ENCODE measurements around the gene CLSTN1. TPM values are rescaled to one million over a fixed set of nuclear protein-coding genes. Genes with fewer than 3 reads are reported as not detected.
A peak's percentile ranks its signal among the peaks of the same experiment; 100 is the strongest.

The CLSTN1 gene
- total RNA-seq, 1 experiment from 2014 or later = 100 TPM

DNA sequence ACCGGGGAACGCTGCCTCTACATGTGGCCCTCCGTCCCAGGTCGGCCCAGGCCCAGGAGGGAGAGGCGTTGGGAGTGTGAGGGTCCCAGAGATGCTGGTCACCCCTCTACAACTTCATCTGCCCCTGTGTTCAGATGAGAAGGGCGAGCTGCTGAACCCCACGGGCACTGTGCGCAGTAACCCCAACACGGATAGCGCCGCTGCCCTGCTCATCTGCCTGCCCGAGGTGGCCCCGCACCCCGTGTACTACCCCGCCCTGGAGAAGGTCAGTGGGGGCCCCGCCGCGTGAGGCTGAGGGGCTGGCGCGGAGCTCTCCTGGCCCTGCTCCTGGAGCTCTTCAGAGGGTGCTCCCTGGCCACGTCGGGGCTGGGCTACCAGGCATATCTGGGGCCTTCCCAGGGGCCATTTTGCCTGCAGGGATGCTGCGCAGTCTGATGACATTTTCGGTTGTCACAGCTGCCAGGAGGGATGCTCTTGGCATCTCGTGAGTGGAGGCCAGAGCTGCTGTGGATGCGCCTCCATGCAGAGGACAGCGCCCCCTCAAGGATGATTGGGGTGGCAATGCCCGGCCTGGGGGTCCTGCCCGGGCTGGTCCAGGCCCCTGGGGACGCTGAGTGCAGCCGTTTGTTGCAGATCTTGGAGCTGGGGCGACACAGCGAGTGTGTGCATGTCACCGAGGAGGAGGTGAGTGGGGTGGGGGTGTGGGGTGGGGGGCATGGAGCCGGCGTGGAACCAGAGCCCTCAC is 103.6 kb downstream of the CLSTN1 start:
- Mint-ChIP-seq H3K27ac (no peak overlapping the region), H3K36me3 (ENCODE audit: insufficient read depth in 1 of 3, low read depth in 3 of 3) (peaks cover 18 to 35% (median 25%) of the 10 kb centered on the region in 3 experiments), H3K4me3 (no peak overlapping the region), H3K9me3 (peaks cover 6% of the 10 kb centered on the region in 2 experiments; a peak in 4 of 5 replicates), H3K27me3 (ENCODE audit: low read depth) (no peaks in the 10 kb centered on the region; the same call in 1 of the 2 replicates), H3K4me1 (peaks cover 14 to 31% of the 10 kb centered on the region in 2 experiments)
- peaks cover 3% of the 10 kb centered on the region; the same call in 1 of the 2 replicates for H3K4me1 ChIP-seq (ENCODE audit: insufficient read depth, low read length)
- no peaks in the 10 kb centered on the region for H3K27me3 ChIP-seq (ENCODE audit: insufficient read depth, low read length)
- no peak overlapping the region for H4K91ac ChIP-seq (ENCODE audit: insufficient read length, low read depth, low read length)
- H2AK5ac ChIP-seq (ENCODE audit: insufficient read length, low read length) = no peak overlapping the region
- H3T11ph ChIP-seq (ENCODE audit: low read length) = no peak overlapping the region
- H3K4me2 ChIP-seq (ENCODE audit: insufficient read depth, insufficient read length, low read length) = no peak overlapping the region
- no peak overlapping the region for H4K8ac ChIP-seq (replicated peaks; ENCODE audit: insufficient read length, low read depth, low read length)
- H3K79me2 ChIP-seq (ENCODE audit: insufficient read depth, low read length) = no peaks in the 10 kb centered on the region
- no peak overlapping the region for H3K9ac ChIP-seq (ENCODE audit: extremely low read depth, insufficient read length, low read length)
- no peak overlapping the region for H2BK5ac ChIP-seq (ENCODE audit: insufficient read length, low read length)
- H2BK12ac ChIP-seq (ENCODE audit: insufficient read length, low read depth, low read length) = no peak overlapping the region
- no peak overlapping the region for H2BK120ac ChIP-seq (ENCODE audit: low read depth, low read length, poor library complexity, severe bottlenecking)
- no CpG with 5 or more reads among the region's 36 CpGs for WGBS (ENCODE audit: extremely low coverage, insufficient read length, low lambda C conversion rate)
- TF ChIP-seq, protein P1, sequence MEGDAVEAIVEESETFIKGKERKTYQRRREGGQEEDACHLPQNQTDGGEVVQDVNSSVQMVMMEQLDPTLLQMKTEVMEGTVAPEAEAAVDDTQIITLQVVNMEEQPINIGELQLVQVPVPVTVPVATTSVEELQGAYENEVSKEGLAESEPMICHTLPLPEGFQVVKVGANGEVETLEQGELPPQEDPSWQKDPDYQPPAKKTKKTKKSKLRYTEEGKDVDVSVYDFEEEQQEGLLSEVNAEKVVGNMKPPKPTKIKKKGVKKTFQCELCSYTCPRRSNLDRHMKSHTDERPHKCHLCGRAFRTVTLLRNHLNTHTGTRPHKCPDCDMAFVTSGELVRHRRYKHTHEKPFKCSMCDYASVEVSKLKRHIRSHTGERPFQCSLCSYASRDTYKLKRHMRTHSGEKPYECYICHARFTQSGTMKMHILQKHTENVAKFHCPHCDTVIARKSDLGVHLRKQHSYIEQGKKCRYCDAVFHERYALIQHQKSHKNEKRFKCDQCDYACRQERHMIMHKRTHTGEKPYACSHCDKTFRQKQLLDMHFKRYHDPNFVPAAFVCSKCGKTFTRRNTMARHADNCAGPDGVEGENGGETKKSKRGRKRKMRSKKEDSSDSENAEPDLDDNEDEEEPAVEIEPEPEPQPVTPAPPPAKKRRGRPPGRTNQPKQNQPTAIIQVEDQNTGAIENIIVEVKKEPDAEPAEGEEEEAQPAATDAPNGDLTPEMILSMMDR (conservative IDR thresholded peaks at IDR 0.05) = peak; percentile 55
- H2BK20ac ChIP-seq (ENCODE audit: low read depth, low read length, poor library complexity, severe bottlenecking) = no peak overlapping the region
- peak; percentile 52 for DNase-seq
- peak overlapping the region; percentile 38 for H3K18ac ChIP-seq (ENCODE audit: insufficient read length, low read depth, low read length)
- H3K9me3 ChIP-seq (ENCODE audit: control insufficient read depth, low read depth, low read length) = no peaks in the 10 kb centered on the region
- H3K4ac ChIP-seq (ENCODE audit: low read depth, low read length) = no peak overlapping the region
- H3K79me1 ChIP-seq (ENCODE audit: insufficient read depth, low read depth, low read length, poor library complexity, severe bottlenecking) = no peaks in the 10 kb centered on the region
- no peak overlapping the region for H3K56ac ChIP-seq (ENCODE audit: insufficient read length, low read depth, low read length)
- no peak overlapping the region for H4K5ac ChIP-seq (ENCODE audit: insufficient read length, low read depth, low read length)
- H2BK15ac ChIP-seq (ENCODE audit: low read depth, low read length) = no peak overlapping the region
- H3K14ac ChIP-seq (ENCODE audit: insufficient read depth, low read length) = no peak overlapping the region; the same call in 1 of the 2 replicates
- H4K20me1 ChIP-seq (ENCODE audit: control insufficient read depth, insufficient read depth, insufficient read length) = no peaks in the 10 kb centered on the region
- H2AFZ ChIP-seq (ENCODE audit: low read length) = no peak overlapping the region
- H3K23me2 ChIP-seq (ENCODE audit: insufficient read length, low read depth, low read length, poor library complexity, severe bottlenecking) = peaks cover 3% of the 10 kb centered on the region
- H3K23ac ChIP-seq (ENCODE audit: insufficient read length, low read depth, low read length) = no peak overlapping the region
- no peak overlapping the region for H3K27ac ChIP-seq (ENCODE audit: insufficient read length, low read depth, low read length)
